Measurements from ENCODE around the gene ZCCHC4. TPM values are rescaled to one million over a fixed set of nuclear protein-coding genes. Genes with fewer than 3 reads are reported as not detected.

The ZCCHC4 gene
- total RNA-seq, 1 experiment from 2014 or later = 12.3 TPM

DNA sequence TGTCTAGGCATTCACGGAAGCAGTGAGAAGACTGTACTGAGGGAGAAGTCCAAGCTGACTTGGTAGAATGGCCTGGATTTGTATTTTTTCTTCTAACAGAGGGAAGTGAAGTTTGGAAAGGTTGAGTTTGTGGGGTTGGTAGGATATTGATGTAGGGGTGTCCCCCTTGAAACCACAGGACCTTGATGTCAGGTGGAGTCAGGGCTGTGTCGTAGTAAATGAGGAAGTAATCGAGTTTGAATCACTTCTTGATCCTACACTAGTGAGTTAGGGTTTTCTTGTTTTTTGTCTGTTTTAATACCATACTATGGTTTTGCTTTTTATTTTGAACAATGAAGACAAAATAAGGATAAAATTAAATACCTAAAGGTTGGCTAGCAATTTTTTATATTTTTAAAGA is 34.3 kb downstream of the ZCCHC4 start:
- H3K9ac ChIP-seq (ENCODE audit: low read length) = no peak overlapping the region

More for the DNA sequence above, 34.3 kb downstream of the ZCCHC4 start:
- H3K9me2 ChIP-seq (ENCODE audit: insufficient read depth) = no peaks in the 10 kb centered on the region
- ATAC-seq (no peak), DNase-seq (ENCODE audit: low read depth, low spot score) (no peak)
- no peak overlapping the region for H2AFZ ChIP-seq (ENCODE audit: low read depth, low read length, poor library complexity, severe bottlenecking)
- BruUV-seq (replicated peaks) = no TSS peak
- 0 out of 2 replicates have a peak, but pooled peaks cover 5% of the 10 kb centered on the region for H3K79me2 ChIP-seq (ENCODE audit: insufficient read depth, low read length)
- peaks cover 0 to 5% of the 10 kb centered on the region in 2 experiments; a peak in 1 of 4 replicates for H3K4me1 ChIP-seq (ENCODE audit: control insufficient read depth in 1 of 2, insufficient read depth in 2 of 2, low read length in 2 of 2)
- CTCF ChIA-PET = interaction anchor here (0.9 to 1.4 kb wide), 3 partner anchors 20 to 34 kb away, joined by 3 to 5 read pairs (median 3); partner anchors contain the start of gene ZCCHC4
- TF ChIP-seq, protein P1, sequence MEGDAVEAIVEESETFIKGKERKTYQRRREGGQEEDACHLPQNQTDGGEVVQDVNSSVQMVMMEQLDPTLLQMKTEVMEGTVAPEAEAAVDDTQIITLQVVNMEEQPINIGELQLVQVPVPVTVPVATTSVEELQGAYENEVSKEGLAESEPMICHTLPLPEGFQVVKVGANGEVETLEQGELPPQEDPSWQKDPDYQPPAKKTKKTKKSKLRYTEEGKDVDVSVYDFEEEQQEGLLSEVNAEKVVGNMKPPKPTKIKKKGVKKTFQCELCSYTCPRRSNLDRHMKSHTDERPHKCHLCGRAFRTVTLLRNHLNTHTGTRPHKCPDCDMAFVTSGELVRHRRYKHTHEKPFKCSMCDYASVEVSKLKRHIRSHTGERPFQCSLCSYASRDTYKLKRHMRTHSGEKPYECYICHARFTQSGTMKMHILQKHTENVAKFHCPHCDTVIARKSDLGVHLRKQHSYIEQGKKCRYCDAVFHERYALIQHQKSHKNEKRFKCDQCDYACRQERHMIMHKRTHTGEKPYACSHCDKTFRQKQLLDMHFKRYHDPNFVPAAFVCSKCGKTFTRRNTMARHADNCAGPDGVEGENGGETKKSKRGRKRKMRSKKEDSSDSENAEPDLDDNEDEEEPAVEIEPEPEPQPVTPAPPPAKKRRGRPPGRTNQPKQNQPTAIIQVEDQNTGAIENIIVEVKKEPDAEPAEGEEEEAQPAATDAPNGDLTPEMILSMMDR (IDR thresholded peaks at IDR 0.05 in 2 of 3, conservative IDR thresholded peaks at IDR 0.05 in 1 of 3; ENCODE audit: borderline replicate concordance in 1 of 3, insufficient read depth in 1 of 3, low read depth in 2 of 3, low read length in 2 of 3) = no peak
- TF ChIP-seq YY1 (IDR thresholded peaks at IDR 0.05; ENCODE audit: extremely low read depth, insufficient replicate concordance, low read depth, low read length) = no peak
- TF ChIP-seq EGR1 (IDR thresholded peaks at IDR 0.05; ENCODE audit: low read depth) = no peak
- no peak for TF ChIP-seq EZH2phosphoT487 (IDR thresholded peaks at IDR 0.05; ENCODE audit: borderline replicate concordance)
- TF ChIP-seq JUND (IDR thresholded peaks at IDR 0.05) = no peak
- TF ChIP-seq SRF (IDR thresholded peaks at IDR 0.05; ENCODE audit: low read depth) = no peak
- TF ChIP-seq EZH2 (IDR thresholded peaks at IDR 0.05) = no peak
- no peak for TF ChIP-seq ZNF274 (IDR thresholded peaks at IDR 0.05; ENCODE audit: low read depth, low read length)
- TF ChIP-seq TCF7L2 (IDR thresholded peaks at IDR 0.05; ENCODE audit: borderline replicate concordance, extremely low read depth, insufficient read depth, insufficient read length) = no peak
- TF ChIP-seq, protein P2, sequence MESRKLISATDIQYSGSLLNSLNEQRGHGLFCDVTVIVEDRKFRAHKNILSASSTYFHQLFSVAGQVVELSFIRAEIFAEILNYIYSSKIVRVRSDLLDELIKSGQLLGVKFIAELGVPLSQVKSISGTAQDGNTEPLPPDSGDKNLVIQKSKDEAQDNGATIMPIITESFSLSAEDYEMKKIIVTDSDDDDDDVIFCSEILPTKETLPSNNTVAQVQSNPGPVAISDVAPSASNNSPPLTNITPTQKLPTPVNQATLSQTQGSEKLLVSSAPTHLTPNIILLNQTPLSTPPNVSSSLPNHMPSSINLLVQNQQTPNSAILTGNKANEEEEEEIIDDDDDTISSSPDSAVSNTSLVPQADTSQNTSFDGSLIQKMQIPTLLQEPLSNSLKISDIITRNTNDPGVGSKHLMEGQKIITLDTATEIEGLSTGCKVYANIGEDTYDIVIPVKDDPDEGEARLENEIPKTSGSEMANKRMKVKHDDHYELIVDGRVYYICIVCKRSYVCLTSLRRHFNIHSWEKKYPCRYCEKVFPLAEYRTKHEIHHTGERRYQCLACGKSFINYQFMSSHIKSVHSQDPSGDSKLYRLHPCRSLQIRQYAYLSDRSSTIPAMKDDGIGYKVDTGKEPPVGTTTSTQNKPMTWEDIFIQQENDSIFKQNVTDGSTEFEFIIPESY (IDR thresholded peaks at IDR 0.05; ENCODE audit: extremely low read depth, insufficient replicate concordance, low read length) = no peak
- TF ChIP-seq SIN3A (IDR thresholded peaks at IDR 0.05; ENCODE audit: low read depth) = no peak
- no peak for TF ChIP-seq CBX3 (IDR thresholded peaks at IDR 0.05; ENCODE audit: low read depth)
- no peak for TF ChIP-seq RAD21 (IDR thresholded peaks at IDR 0.05; ENCODE audit: low read depth)
- no peak for TF ChIP-seq ZFX (IDR thresholded peaks at IDR 0.05)
- TF ChIP-seq, protein P3, sequence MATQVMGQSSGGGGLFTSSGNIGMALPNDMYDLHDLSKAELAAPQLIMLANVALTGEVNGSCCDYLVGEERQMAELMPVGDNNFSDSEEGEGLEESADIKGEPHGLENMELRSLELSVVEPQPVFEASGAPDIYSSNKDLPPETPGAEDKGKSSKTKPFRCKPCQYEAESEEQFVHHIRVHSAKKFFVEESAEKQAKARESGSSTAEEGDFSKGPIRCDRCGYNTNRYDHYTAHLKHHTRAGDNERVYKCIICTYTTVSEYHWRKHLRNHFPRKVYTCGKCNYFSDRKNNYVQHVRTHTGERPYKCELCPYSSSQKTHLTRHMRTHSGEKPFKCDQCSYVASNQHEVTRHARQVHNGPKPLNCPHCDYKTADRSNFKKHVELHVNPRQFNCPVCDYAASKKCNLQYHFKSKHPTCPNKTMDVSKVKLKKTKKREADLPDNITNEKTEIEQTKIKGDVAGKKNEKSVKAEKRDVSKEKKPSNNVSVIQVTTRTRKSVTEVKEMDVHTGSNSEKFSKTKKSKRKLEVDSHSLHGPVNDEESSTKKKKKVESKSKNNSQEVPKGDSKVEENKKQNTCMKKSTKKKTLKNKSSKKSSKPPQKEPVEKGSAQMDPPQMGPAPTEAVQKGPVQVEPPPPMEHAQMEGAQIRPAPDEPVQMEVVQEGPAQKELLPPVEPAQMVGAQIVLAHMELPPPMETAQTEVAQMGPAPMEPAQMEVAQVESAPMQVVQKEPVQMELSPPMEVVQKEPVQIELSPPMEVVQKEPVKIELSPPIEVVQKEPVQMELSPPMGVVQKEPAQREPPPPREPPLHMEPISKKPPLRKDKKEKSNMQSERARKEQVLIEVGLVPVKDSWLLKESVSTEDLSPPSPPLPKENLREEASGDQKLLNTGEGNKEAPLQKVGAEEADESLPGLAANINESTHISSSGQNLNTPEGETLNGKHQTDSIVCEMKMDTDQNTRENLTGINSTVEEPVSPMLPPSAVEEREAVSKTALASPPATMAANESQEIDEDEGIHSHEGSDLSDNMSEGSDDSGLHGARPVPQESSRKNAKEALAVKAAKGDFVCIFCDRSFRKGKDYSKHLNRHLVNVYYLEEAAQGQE (IDR thresholded peaks at IDR 0.05; ENCODE audit: low read depth) = no peak
- TF ChIP-seq, protein P4, sequence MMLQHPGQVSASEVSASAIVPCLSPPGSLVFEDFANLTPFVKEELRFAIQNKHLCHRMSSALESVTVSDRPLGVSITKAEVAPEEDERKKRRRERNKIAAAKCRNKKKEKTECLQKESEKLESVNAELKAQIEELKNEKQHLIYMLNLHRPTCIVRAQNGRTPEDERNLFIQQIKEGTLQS (IDR thresholded peaks at IDR 0.05) = no peak
- no peak for TF ChIP-seq CEBPB (IDR thresholded peaks at IDR 0.05; ENCODE audit: low read depth)
- no peak for TF ChIP-seq SP1 (IDR thresholded peaks at IDR 0.05; ENCODE audit: low read depth)
- H3K27ac ChIP-seq (ENCODE audit: low read depth, low read length) = no peak overlapping the region
- H4K20me1 ChIP-seq (ENCODE audit: insufficient read depth) = no peaks in the 10 kb centered on the region
- H3K27me3 ChIP-seq (ENCODE audit: insufficient read depth, low read length) = no peaks in the 10 kb centered on the region
- H3K36me3 ChIP-seq (ENCODE audit: control insufficient read depth in 1 of 2, insufficient read depth in 2 of 2, low read length in 2 of 2) = no peaks in the 10 kb centered on the region
- intact Hi-C loops (cut with micrococcal nuclease) = no loop called here
- POLR2A ChIA-PET = no interaction called here
- H3K4me3 ChIP-seq (replicated peaks in 1 of 2; ENCODE audit: low read depth in 1 of 2, low read length in 2 of 2) = no peak overlapping the region
- RAD21 ChIA-PET (ENCODE audit: low non-redundant PET in 1 of 2, low total read pairs in 2 of 2, uncharacterized antibody in 2 of 2, unreplicated experiment in 2 of 2) = no interaction called here
- no peak overlapping the region for H3K4me2 ChIP-seq (ENCODE audit: low read length)
- H3K9me3 ChIP-seq (ENCODE audit: control insufficient read depth in 1 of 2, insufficient read depth in 1 of 2, low read depth in 1 of 2, low read length in 2 of 2) = no peaks in the 10 kb centered on the region
